GM19328 (cell line): ENCODE results near the gene CD3G.
"Not testable (repeated sequence)": the region's sequence is repeated elsewhere in the genome, so short reads cannot be mapped to it uniquely, and the experiment has no call there.

Experiments used
- ATAC-seq: cut with Tn5 transposase; IDR thresholded peaks from one replicate; pipeline ENCODE4 v1.9.1; 2021; ENCODE audit warnings: mild to moderate bottlenecking, moderate library complexity; ENCODE audit not compliant: unreplicated experiment

Gene CD3G

DNA sequence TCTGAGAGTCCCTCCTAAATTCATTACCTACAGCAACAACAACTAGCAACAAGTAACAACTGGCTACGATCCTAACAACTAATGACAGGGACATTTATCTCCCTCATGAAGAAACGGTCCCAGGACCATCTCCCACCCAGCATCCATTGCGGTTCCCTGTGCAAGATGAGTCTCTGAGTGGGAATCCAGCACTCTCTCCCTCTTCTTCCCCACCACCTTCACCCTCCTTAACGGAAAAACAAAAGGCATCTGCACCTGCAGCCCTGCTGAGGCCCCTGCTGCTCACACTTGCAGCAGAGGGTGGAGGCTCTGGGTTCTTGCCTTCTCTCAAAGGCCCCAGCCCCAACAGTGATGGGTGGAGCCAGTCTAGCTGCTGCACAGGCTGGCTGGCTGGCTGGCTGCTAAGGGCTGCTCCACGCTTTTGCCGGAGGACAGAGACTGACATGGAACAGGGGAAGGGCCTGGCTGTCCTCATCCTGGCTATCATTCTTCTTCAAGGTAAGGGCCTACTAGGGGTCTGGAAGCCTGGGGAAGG, at the start of gene CD3G:
Gene CD3G (plus strand): TSS at position 364 of the 535 bp plus-strand sequence. CDS start 80 bp downstream, at position 444.
- ATAC-seq: no peak

DNA sequence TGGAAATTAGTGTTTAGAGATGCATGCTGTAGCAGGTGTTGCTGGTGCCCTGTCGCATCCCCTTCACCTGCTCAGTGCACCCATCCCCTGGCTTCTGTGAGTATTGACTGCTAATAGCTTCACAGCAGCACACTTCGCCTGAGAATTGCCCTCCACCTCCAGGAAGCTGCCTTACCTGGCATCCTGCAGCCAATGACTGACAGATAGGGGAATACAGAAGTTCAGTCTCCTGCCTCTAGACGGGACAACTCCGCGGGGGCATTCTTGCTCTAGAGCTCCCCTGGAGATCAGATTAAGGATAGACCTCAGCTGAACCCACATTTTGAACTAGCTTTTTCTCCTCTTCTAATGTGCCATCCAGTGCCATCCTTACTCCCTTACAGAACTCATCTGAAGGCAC, 48.9 kb upstream of the CD3G start:
- ATAC-seq: no peak

DNA sequence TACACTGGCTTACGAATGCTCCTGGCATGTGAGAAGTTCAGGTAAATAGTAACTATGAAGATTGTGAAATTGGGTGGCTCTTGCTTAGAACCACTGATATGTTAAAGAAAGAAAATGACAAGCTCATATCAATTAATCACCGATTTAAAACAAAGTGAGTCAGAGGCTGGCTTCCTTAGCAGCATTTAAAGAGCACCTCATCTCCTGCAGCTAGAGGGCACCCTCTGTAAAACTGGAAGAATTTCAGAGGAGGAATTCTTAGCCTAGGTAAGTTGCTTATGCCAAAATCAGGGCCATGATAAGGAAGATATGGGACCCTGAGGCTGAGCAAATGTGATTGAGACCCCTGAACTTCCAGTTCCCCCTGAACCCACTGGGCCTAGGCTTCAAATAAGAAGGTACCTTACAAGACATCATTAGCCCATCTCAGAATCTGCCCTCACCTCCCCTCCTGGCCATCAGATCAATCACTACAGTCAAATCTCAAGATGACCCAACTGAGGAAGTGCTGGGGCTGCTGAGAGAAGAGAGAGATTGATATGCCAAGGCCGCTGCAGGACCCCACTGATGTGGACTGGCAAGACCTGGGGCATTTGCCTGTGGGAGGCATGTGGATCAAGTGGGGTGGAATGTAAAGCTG, 48.2 kb upstream of the CD3G start:
- ATAC-seq: no peak

DNA sequence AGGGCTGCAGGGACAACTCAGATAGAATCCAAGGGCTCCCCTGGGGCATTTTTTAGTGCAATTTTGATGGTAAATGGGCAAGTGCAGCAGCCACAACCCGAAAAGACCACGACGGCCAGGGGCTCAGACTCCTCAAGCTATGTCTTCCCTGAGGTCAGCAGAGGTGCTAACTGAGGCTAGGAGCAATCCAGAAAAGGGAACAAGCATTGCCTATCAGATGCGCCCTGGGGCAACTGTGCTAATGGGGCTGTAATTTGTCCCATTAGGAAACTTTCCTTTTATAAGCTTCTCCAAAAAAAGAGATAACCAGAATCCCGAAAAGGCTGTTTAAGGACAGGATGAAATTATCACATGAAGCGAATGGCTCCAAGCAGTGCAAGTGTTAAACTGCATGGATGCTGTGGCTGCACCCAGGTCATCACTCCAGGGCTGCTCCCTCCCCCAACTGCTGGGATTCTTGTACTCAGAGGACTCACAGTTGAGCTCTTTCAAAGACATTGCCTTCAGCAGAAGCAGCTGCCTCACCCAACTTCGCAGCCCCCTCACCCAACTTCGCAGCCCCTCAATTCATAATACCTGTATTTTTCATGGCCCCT, 42.4 kb upstream of the CD3G start:
- ATAC-seq: no peak

DNA sequence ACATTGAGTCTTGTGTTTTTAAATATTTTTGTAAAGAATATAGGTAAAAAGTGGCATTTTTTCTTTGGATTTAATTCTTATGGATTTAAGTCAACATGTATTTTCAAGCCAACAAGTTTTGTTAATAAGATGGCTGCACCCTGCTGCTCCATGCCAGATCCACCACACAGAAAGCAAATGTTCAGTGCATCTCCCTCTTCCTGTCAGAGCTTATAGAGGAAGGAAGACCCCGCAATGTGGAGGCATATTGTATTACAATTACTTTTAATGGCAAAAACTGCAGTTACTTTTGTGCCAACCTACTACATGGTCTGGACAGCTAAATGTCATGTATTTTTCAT, 39.9 kb upstream of the CD3G start:
- no peak for ATAC-seq

DNA sequence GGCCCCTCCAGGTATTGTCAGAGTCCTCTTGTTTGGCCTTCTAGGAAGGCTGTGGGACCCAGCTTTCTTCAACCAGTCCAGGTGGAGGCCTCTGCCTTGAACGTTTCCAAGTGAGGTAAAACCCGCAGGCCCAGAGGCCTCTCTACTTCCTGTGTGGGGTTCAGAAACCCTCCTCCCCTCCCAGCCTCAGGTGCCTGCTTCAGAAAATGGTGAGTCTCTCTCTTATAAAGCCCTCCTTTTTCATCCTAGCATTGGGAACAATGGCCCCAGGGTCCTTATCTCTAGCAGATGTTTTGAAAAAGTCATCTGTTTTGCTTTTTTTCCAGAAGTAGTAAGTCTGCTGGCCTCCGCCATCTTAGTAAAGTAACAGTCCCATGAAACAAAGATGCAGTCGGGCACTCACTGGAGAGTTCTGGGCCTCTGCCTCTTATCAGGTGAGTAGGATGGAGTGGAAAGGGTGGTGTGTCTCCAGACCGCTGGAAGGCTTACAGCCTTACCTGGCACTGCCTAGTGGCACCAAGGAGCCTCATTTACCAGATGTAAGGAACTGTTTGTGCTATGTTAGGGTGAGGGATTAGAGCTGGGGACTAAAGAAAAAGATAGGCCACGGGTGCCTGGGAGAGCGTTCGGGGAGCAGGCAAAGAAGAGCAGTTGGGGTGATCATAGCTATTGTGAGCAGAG, 39.4 kb upstream of the CD3G start, which contains the start of gene CD3E:
Gene CD3E (plus strand): TSS at position 163 of the 681 bp plus-strand sequence. CDS start 223 bp downstream, at position 386.
- no peak for ATAC-seq

DNA sequence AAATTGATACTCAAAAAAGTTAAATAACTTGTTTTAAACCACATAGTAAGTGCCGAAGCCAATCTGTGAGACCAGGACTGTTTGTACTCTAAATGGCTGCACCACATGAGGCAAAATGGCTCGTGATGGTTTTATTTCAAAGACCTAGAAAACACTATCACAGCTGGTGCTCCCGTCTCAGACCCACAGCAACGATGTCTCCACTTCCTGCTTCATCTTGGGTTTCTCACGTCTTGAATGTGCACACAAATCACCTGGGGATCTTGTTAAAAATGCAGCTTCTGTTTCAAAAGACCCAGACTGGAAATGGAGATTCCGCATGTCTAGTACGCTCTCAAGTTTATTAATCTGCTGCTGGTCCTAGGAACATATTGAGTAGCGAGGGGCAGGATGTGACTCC, 38.4 kb upstream of the CD3G start:
- no peak for ATAC-seq

DNA sequence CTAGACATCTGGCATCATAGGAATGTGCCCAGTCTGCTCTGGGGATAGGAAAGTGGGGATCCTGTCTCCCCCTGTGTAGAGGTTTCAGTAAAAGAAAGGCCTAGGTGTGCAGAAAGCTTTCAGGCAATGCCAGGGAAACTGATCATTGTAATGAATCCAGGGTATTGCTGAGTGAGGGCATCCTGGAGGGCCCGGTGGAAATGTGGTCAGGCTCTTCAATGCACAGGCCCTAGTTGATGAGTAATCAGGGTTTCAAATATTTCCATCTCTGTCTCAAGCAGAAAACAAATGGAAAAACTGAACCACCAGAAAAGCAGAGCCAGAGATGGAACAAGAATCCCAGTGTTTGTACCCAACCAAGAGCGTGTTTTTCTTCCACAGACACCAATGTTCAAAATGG, 37.6 kb upstream of the CD3G start:
- no peak for ATAC-seq

DNA sequence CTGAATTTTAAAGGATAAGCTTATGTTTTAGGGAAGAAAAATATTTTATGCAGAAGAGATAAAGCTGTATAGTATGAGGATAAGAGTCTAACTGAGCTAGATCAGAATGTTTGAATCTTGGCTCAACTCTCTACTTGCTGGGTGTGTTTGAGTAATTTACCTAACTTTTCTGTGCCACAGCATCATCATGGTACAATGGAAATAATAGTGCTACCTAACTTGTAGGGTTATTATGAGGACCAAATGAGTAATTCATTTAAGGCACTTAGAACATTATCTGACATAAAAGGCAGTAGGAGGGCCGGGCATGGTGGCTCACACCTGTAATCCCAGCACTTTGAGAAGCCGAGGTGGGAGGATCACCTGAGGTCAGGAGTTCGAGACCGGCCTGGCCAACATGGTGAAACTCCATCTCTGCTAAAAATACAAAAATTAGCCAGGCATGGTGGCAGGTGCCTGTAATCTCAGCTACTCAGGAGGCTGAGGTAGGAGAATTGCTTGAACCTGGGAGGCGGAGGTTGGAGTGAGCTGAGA, 35.1 kb upstream of the CD3G start:
- not testable (repeated sequence) for ATAC-seq

DNA sequence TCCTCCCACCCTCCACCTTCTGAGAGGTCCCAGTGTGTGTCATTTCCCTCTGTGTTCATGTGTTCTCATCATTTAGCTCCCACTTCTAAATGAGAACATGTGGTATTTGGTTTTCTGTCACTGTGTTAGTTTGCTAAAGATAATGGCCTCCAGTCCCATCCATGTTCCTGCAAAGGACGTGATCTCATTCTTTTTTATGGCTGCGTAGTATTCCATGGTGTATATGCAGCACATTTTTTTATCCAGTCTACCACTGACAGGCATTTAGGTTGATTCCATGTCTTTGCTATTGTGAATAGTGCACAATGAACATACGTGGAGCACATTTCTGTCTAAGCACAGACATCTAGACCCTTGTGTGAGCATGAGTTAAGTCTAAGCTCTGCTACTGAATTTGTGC, 33.9 kb upstream of the CD3G start:
- no peak for ATAC-seq

DNA sequence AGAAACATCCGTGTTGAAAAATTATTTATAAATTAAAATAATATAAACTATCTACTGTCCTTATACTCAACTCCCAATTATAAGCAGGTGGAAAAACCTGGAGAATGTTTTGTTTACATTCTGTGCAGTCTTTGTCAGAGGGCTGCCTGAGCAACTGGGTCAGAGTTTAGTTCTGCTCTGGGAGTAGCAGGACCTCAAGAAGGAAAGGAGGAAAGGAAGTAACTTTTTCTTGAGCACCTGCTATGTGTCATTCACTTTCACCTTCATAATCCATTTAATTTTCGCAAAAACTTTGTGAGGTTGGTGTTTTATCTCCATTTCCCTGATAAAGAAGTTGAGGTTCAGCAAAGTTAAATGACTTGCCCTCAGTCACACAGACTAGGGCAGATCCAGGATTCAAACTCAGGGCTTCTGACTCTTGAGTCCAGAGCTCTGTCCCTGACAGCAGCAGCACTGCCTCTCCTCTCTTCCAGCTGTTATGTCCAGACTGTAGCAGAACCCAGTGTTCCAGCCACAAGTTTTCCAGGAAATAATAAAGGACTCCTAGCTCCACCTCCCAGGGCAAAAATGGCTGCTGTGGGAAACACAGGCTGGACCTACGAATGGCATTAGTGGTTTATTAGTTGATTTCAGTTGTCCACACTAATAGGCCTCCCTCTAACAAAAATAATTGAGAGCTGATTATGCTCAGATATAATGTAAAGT, 33.2 kb upstream of the CD3G start:
- ATAC-seq: no peak

DNA sequence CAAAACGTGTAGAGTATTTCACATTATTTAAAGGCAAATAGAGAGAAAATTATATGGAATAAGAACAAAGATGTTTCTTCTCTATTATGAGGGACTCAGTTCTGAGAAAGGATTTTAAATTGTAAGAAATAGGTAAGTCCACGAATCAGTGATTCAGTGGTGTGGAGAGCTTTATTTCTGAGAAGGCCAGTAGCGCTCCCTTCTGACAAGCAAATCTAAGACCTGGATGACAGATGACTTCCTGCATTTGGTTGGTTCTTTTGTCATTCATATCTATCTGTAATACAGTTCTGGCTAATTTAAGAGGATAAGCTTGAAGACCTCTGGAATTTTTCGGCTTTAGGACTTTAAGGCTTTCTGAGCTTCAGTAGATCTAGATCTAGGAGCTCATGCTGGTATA, 32.6 kb upstream of the CD3G start:
- ATAC-seq: no peak

DNA sequence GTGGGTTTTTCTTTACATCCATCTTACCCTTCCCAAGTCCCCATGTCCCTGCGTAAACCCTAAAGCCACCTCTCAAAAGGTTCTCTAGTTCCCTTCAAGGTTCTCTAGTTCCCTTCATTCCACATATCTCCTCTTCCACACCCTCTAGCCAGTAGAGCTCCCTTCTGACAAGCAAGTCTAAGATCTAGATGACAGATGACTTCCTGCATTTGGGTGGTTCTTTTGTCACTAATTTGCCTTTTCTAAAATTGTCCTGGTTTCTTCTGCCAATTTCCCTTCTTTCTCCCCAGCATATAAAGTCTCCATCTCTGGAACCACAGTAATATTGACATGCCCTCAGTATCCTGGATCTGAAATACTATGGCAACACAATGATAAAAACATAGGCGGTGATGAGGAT, 31.8 kb upstream of the CD3G start:
- no peak for ATAC-seq

DNA sequence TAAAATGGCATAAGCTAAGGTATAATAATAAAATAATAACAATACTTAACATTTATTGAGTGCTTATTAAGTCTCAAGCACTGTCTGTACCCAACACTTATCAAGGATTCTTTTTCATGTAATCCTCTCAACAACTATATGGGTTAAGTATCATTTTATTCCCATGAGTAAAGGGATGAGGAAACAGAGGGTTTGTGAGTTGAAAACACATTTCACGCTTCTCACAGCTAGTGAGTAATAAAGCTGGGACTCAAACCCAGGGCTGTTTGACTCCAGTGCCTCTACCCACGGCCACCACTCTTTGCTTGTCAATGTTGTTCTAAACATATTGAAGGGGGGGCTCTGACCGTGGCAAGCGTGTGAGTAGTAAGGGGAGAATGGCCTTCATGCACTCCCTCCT, 30.9 kb upstream of the CD3G start:
- no peak for ATAC-seq

DNA sequence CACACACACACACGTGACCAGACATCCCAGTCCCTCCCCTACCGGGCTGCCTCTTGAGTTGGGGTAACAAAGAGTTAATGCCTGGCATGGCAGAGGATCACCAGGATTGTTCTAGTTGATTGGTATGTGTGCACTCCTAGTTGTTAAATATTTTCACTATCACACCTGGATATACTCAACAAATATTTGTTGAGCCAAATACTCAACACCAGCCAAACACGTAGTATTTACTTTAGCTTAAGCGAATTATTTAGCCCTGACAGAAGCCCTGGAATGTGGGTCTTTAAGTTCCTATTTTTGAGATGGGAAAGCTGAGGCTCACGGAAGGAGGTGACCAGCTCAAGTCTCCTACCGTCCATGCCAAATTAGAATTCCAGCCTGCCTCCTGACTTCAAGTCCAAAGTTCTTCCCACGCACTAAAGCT, 29.1 kb upstream of the CD3G start:
- no peak for ATAC-seq

DNA sequence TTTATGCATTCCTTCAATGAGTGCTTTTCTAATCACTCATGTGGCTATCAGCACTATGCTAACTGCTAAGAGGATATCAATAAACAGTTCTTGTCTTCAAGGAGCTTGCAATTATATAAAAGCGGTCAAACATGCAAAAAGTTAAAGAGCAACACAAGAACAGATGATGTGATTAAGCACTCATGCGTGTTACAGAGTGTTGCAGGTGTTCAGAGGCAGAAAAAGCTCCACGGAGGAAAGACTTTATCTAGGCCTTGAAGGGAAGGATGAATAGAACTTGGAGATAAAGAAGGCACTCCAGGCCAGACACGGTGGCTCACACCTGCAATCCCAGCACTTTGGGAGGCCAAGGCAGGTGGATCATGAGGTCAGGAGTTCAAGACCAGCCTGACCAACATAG, 26.0 kb upstream of the CD3G start:
- no peak for ATAC-seq

DNA sequence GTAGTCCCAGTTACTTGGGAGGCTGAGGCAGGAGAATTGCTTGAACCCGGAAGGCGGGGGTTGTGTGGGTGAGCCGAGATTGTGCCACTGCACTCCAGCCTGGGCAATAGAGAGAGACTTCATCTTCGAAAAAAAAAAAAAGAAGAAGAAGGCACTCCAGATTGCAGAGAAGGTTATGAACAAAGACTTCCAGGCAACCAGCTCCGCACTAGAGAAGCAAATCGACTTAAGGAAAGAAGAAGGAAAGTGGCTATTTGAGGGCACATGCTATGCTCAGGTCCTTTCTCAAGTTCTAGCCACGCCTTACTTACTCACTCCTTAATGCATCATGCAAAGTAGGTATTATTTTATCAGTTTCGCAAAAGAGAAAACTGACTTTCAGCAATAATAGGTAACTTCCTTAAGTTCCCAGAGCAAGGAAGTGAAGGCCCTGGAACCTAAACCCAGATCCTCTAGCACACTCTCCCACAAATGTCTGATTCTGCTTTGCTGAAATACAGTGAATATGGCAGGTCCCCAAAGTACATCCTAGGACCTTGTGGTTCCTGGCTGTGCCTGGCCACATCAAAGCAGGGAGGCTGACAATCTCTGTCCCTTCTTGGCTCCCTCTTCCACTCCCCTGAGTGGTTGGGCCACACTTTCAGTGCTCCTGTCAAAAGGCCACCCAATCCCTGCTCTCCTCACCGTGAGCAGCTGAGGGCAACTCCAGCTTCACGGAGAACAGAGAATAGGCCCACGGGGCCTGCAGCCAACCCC, 25.4 kb upstream of the CD3G start:
- no peak for ATAC-seq

DNA sequence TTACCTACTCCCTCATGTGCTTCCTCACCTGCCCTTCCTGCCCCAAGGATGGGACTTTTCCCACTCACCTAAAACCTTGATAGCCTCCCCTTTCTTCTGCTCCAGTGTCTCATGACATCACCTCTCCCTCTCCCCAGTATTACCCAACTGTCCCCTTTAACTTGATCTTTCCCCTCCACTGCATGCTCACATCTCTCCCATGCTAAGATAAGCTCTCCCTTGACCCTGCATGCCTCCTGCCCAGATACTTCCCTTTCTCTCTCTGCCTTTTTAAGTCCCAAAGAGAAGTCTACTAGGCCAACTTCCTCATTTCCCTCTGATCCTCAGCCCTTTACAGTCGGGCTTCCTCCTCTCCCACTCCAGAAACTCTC, 24.8 kb upstream of the CD3G start:
- ATAC-seq: no peak

DNA sequence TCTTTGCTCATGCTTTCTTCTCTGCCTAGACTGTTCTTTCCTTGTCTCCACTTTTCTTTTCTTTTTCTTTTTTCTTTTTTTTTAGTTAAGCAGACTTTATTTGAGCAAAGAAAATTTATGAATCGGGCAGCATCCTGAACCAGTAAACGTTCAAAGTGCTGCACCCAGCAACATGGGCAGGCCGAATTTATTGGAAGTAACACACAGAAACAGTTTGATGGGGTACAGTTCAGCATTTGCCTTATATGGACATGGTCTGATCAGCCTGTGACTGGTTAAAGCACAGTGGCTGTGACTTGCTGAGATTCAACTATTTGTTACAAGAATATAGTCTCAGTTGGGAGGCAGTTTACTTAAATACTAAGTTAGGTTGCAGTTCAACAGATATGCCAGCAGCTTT, 23.6 kb upstream of the CD3G start:
- ATAC-seq: no peak

DNA sequence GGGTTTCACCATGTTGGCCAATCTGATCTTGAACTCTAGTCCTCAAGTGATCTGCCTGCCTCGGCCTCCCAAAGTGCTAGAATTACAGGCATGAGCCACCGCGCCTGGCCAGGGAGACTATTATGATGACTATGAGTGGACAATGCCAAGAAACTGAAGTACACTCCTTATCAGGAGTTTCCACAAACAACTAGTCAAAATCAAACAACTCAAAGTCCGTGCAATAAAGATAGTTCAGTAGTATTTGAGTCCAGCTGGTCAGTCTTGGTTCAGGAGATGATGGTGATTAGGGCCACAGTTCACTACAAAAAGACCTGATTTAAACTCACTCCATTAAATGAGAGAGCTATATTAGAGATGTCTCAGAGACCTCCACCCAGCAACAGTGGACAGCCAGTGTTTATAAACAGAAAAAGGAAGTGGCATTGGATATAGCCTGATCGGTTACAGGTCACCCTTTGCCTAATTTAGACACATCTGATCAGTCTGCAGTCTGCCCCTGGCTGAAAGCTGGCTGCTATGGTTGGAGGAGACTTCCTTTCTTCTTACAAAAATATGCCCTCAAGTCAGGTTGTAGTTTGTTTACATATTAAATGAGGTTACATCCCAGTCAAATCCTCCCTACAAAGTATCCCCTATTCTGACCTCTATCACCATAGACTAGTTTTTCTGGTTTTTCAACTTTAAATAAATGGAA, 22.6 kb upstream of the CD3G start:
- no peak for ATAC-seq
